ENCODE measurements around the gene CFAP251. TPM values are rescaled to one million over a fixed set of nuclear protein-coding genes. Genes with fewer than 3 reads are reported as not detected.
A peak's percentile ranks its signal among the peaks of the same experiment; 100 is the strongest.

CFAP251 gene
- total RNA-seq, 1 experiment from 2014 or later = 0.81 TPM

DNA sequence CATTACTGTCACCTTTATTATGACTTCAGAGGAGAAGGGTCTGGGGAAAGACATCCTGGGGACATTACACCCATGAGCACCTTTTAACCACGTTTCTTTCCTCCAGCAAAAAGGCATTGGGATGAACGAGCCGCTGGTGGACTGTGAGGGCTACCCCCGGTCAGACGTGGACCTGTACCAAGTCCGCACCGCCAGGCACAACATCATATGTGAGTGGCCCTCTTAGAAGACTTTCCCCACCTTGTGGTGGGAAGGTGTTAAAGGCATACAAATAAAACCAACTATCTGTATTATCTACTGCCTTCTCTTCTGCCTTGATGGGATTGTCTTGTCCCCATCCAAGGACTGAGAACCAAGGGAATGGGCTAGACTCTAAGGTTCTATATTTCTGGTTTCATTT is 23.8 kb upstream of the CFAP251 start:
- no CpG with 5 or more reads among the region's 7 CpGs for WGBS (ENCODE audit: extremely low coverage, insufficient read length, low lambda C conversion rate)
- Histone ChIP-seq H4K8ac (replicated peaks; ENCODE audit: insufficient read length, low read depth, low read length) (no peak overlapping the region), H3K4me1 (ENCODE audit: insufficient read depth, low read length) (no peaks in the 10 kb centered on the region), H2AK5ac (ENCODE audit: insufficient read length, low read length) (no peak overlapping the region), H2BK20ac (ENCODE audit: low read depth, low read length, poor library complexity, severe bottlenecking) (no peak overlapping the region), H3K79me1 (ENCODE audit: insufficient read depth, low read depth, low read length, poor library complexity, severe bottlenecking) (no peaks in the 10 kb centered on the region), H3K9me3 (ENCODE audit: control insufficient read depth, low read depth, low read length) (no peaks in the 10 kb centered on the region), H3K27me3 (ENCODE audit: insufficient read depth, low read length) (no peaks in the 10 kb centered on the region; the same call in 1 of the 2 replicates), H4K20me1 (ENCODE audit: control insufficient read depth, insufficient read depth, insufficient read length) (no peaks in the 10 kb centered on the region), H2BK120ac (ENCODE audit: low read depth, low read length, poor library complexity, severe bottlenecking) (no peak overlapping the region), H3K79me2 (ENCODE audit: insufficient read depth, low read length) (no peaks in the 10 kb centered on the region), H3K23ac (ENCODE audit: insufficient read length, low read depth, low read length) (no peak overlapping the region), H3K9ac (ENCODE audit: extremely low read depth, insufficient read length, low read length) (no peak overlapping the region), H2BK12ac (ENCODE audit: insufficient read length, low read depth, low read length) (no peak overlapping the region), H2AFZ (ENCODE audit: low read length) (no peak overlapping the region), H2BK15ac (ENCODE audit: low read depth, low read length) (no peak overlapping the region), H3T11ph (ENCODE audit: low read length) (no peak overlapping the region), H3K27ac (ENCODE audit: insufficient read length, low read depth, low read length) (no peak overlapping the region), H3K18ac (ENCODE audit: insufficient read length, low read depth, low read length) (no peak overlapping the region), H2BK5ac (ENCODE audit: insufficient read length, low read length) (no peak overlapping the region), H4K91ac (ENCODE audit: insufficient read length, low read depth, low read length) (no peak overlapping the region), H3K23me2 (ENCODE audit: insufficient read length, low read depth, low read length, poor library complexity, severe bottlenecking) (peaks cover under 1% of the 10 kb centered on the region), H3K4ac (ENCODE audit: low read depth, low read length) (no peak overlapping the region), H3K4me2 (ENCODE audit: insufficient read depth, insufficient read length, low read length) (no peak overlapping the region), H3K56ac (ENCODE audit: insufficient read length, low read depth, low read length) (no peak overlapping the region), H4K5ac (ENCODE audit: insufficient read length, low read depth, low read length) (no peak overlapping the region), H3K14ac (ENCODE audit: insufficient read depth, low read length) (no peak overlapping the region)
- Mint-ChIP-seq H3K27me3 (ENCODE audit: low read depth) (peaks cover 10% of the 10 kb centered on the region), H3K27ac (peak overlapping the region in 1 of 3 experiments; percentile 37; a peak in 1 of 7 replicates), H3K4me3 (no peak overlapping the region), H3K36me3 (ENCODE audit: insufficient read depth in 1 of 3, low read depth in 3 of 3) (peaks cover 8 to 50% (median 28%) of the 10 kb centered on the region in 3 experiments; a peak in 6 of 7 replicates), H3K9me3 (no peaks in the 10 kb centered on the region), H3K4me1 (peaks cover 14% of the 10 kb centered on the region in 2 experiments)
- peak; percentile 57 for DNase-seq
- TF ChIP-seq, protein P1, sequence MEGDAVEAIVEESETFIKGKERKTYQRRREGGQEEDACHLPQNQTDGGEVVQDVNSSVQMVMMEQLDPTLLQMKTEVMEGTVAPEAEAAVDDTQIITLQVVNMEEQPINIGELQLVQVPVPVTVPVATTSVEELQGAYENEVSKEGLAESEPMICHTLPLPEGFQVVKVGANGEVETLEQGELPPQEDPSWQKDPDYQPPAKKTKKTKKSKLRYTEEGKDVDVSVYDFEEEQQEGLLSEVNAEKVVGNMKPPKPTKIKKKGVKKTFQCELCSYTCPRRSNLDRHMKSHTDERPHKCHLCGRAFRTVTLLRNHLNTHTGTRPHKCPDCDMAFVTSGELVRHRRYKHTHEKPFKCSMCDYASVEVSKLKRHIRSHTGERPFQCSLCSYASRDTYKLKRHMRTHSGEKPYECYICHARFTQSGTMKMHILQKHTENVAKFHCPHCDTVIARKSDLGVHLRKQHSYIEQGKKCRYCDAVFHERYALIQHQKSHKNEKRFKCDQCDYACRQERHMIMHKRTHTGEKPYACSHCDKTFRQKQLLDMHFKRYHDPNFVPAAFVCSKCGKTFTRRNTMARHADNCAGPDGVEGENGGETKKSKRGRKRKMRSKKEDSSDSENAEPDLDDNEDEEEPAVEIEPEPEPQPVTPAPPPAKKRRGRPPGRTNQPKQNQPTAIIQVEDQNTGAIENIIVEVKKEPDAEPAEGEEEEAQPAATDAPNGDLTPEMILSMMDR (conservative IDR thresholded peaks at IDR 0.05) = peak; percentile 60

Data from H9 (cell line).